K562 (cell line): ENCODE data around the gene OSM. TPM values are rescaled to one million over a fixed set of nuclear protein-coding genes. Genes with fewer than 3 reads are reported as not detected.

ENCODE experiments used
- BRD9 ChIP-seq: fragments of 450-650 bp; IDR thresholded peaks from 2 replicates; pipeline ENCODE4 v1.6.1; 2018; ENCODE audit warnings: low read depth; ENCODE audit not compliant: partially characterized antibody
- CBFB ChIP-seq: sonication (generic); formaldehyde crosslinking; IDR thresholded peaks from 2 replicates; pipeline ENCODE4 v1.4.0; 2020; ENCODE audit warnings: mild to moderate bottlenecking, missing genetic modification reagents
- CEBPG ChIP-seq, 3 experiments: fragments of 200-800 bp in 1 of 3; sonication (Bioruptor generic) in 1 of 3; sonication (generic) in 1 of 3; formaldehyde crosslinking in 1 of 3; IDR thresholded peaks in 2 of 3; conservative IDR thresholded peaks in 1 of 3; 2 replicates each; pipeline versions ENCODE4 v1.6.1 to v1.8.0; 2016 to 2022; ENCODE audit warnings: missing compliant biosample characterization in 2 of 3, missing genetic modification characterization in 2 of 3, mild to moderate bottlenecking in 1 of 3, missing genetic modification reagents in 1 of 3
- ETV6 ChIP-seq, 3 experiments: fragments of 150-350 bp in 1 of 3; sonication (generic) in 1 of 3; formaldehyde crosslinking in 1 of 3; IDR thresholded peaks; 2 replicates each; pipeline versions ENCODE4 v1.6.1 to v1.8.0; 2014 to 2022; ENCODE audit warnings: borderline replicate concordance in 2 of 3, low read depth in 2 of 3, antibody characterized with exemption in 1 of 3, low read length in 1 of 3, mild to moderate bottlenecking in 1 of 3, missing genetic modification reagents in 1 of 3
- KDM2B ChIP-seq: fragments of 250-450 bp; sonication (Bioruptor Pico); IDR thresholded peaks from 2 replicates; pipeline ENCODE4 v1.8.0; 2021; ENCODE audit warnings: mild to moderate bottlenecking, moderate library complexity
- PKNOX1 ChIP-seq: fragments of 450-650 bp; IDR thresholded peaks from 2 replicates; pipeline ENCODE4 v1.6.1; 2016
- PPARD ChIP-seq: fragments of 250-450 bp; sonication (Bioruptor Pico); IDR thresholded peaks from 2 replicates; pipeline ENCODE4 v1.8.0; 2022; ENCODE audit warnings: inconsistent platforms, mild to moderate bottlenecking, moderate library complexity
- SRF ChIP-seq, 2 experiments: fragments of 250-450, 450-650 bp in 1 of 2; sonication (Bioruptor Pico) in 1 of 2; sonication (generic) in 1 of 2; formaldehyde crosslinking; IDR thresholded peaks; 2 replicates each; pipeline versions ENCODE4 v1.5.0 to v1.5.1; 2020 to 2022; ENCODE audit warnings: mild to moderate bottlenecking in 1 of 2, missing genetic modification reagents in 1 of 2
- TAL1 ChIP-seq: fragments of 450-650 bp; IDR thresholded peaks from 2 replicates; pipeline ENCODE4 v1.6.1; 2016; ENCODE audit warnings: mild to moderate bottlenecking
- TBP ChIP-seq: optimal IDR thresholded peaks from 2 replicates; pipeline ENCODE3; 2011; ENCODE audit warnings: low read depth, low read length, improper control_type of control experiment
- ZNF184 ChIP-seq: sonication (generic); formaldehyde crosslinking; IDR thresholded peaks from 2 replicates; pipeline ENCODE4 v1.5.0; 2020; ENCODE audit warnings: missing genetic modification reagents
- ZNF217 ChIP-seq: sonication (generic); formaldehyde crosslinking; IDR thresholded peaks from 2 replicates; pipeline ENCODE4 v1.8.0; 2022; ENCODE audit warnings: mild to moderate bottlenecking, missing genetic modification reagents
- ZNF431 ChIP-seq: sonication (generic); formaldehyde crosslinking; IDR thresholded peaks from 2 replicates; pipeline ENCODE4 v1.8.0; 2022; ENCODE audit warnings: mild to moderate bottlenecking, missing genetic modification reagents
- ZNF79 ChIP-seq: fragments of 250-450 bp; sonication (Bioruptor Pico); IDR thresholded peaks from 2 replicates; pipeline ENCODE4 v1.4.0; 2020; ENCODE audit warnings: low read depth, mild to moderate bottlenecking, moderate library complexity
- polyA plus RNA-seq, 8 experiments: library from polyadenylated mRNA; depleted of rRNA in 4 of 8; stranded (reverse) in 5 of 8; unstranded in 3 of 8; fragments of >200 nt; fragmentation: Nextera tagmentation in 2 of 8; fragmentation: Illumina TruSeq in 1 of 8; extraction: Ambion mirVana in 2 of 8; extraction: Trizol in 1 of 8; gene quantifications; 2 replicates each; pipeline versions ENCODE4 v1.2.1 to v1.2.3, GENCODE V29; 2011 to 2014; ENCODE audit warnings: inconsistent platforms in 1 of 8, missing spikeins in 1 of 8
- total RNA-seq, 7 experiments: library from RNA; depleted of rRNA in 6 of 7; stranded (reverse); fragments of >200 nt in 6 of 7; fragmentation: Illumina TruSeq in 2 of 7; extraction: Trizol in 2 of 7; gene quantifications; 2 replicates each; pipeline versions ENCODE4 v1.2.1 to v1.2.3, GENCODE V29; 2011 to 2021; ENCODE audit warnings: low replicate concordance in 1 of 7
- TF ChIP-seq, protein P1 (sequence below): fragments of 450-650 bp; IDR thresholded peaks from 2 replicates; pipeline ENCODE4 v1.6.1; 2018; ENCODE audit not compliant: partially characterized antibody
- TF ChIP-seq, protein P2 (sequence below), 2 experiments: fragments of 450-650 bp; conservative IDR thresholded peaks; 2 replicates each; pipeline ENCODE4 v1.6.1; 2017; ENCODE audit warnings: mild to moderate bottlenecking in 2 of 2, moderate library complexity in 2 of 2
- TF ChIP-seq, protein P3 (sequence below): fragments of 250-450 bp; sonication (Bioruptor Pico); IDR thresholded peaks from 2 replicates; pipeline ENCODE4 v1.5.0; 2020; ENCODE audit warnings: mild to moderate bottlenecking, borderline replicate concordance

OSM gene
- total and polyA plus RNA-seq, 9 of the 15 experiments (the other 6 are each of a cell fraction or from before 2014, with no cell fraction given): 0.22 TPM; not detected in 8

DNA sequence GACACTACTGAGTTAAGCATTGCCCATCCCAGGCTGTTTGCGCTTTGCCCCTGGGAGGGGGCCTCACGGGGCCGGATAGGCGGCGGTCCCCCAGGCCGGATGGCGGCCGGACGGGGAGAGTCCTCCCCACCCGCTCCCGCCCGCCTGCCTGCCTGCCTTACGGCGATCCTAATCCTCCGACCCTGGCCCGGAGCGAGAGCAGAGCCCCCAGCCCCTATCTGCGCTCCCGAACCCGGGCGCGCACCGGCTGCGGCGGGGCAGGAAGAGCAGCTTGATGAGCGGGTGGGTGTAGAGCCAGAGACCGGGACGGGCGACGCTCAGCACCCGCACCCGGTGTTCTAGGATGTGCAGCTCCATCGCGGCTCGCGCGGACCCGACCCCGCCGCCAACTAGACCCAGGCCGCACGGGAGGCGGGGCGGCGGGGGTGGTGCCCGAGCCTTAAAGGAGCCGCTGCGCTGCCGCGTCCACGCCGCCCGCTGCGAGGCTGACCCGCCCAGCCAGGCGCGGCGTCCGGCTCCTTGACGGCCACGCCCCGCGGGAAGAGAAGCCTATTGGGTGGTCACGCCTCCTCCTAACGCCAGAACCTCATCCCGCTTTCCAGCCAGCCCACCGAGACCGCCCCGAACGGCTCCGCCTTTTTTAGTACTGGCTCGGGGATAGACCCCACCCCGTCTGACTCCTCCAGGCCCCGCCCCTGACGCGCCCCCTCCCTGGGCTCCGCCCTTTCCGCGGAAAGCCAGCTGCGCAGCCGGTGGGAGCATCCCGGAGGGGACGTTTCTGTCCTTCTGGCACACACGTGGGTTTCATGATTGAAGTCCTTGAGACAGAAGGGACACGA is 22.7 kb upstream of the OSM start, which contains the start of gene CASTOR1 (continued):
- TF ChIP-seq, protein P1, sequence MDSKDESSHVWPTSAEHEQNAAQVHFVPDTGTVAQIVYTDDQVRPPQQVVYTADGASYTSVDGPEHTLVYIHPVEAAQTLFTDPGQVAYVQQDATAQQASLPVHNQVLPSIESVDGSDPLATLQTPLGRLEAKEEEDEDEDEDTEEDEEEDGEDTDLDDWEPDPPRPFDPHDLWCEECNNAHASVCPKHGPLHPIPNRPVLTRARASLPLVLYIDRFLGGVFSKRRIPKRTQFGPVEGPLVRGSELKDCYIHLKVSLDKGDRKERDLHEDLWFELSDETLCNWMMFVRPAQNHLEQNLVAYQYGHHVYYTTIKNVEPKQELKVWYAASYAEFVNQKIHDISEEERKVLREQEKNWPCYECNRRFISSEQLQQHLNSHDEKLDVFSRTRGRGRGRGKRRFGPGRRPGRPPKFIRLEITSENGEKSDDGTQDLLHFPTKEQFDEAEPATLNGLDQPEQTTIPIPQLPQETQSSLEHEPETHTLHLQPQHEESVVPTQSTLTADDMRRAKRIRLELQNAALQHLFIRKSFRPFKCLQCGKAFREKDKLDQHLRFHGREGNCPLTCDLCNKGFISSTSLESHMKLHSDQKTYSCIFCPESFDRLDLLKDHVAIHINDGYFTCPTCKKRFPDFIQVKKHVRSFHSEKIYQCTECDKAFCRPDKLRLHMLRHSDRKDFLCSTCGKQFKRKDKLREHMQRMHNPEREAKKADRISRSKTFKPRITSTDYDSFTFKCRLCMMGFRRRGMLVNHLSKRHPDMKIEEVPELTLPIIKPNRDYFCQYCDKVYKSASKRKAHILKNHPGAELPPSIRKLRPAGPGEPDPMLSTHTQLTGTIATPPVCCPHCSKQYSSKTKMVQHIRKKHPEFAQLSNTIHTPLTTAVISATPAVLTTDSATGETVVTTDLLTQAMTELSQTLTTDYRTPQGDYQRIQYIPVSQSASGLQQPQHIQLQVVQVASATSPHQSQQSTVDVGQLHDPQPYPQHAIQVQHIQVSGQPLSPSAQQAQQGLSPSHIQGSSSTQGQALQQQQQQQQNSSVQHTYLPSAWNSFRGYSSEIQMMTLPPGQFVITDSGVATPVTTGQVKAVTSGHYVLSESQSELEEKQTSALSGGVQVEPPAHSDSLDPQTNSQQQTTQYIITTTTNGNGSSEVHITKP: no peak
- TF ChIP-seq KDM2B (CRISPR knock-in tag): peak; percentile 72; the same call in 1 of the 2 replicates
- no peak for TF ChIP-seq CBFB
- TF ChIP-seq, protein P2, sequence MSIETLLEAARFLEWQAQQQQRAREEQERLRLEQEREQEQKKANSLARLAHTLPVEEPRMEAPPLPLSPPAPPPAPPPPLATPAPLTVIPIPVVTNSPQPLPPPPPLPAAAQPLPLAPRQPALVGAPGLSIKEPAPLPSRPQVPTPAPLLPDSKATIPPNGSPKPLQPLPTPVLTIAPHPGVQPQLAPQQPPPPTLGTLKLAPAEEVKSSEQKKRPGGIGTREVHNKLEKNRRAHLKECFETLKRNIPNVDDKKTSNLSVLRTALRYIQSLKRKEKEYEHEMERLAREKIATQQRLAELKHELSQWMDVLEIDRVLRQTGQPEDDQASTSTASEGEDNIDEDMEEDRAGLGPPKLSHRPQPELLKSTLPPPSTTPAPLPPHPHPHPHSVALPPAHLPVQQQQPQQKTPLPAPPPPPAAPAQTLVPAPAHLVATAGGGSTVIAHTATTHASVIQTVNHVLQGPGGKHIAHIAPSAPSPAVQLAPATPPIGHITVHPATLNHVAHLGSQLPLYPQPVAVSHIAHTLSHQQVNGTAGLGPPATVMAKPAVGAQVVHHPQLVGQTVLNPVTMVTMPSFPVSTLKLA (conservative IDR thresholded peaks at IDR 0.05): peak; percentile 40 to 57; a peak in 2 of 4 replicates
- TF ChIP-seq ZNF184: no peak
- no peak; a peak in 1 of 4 replicates for TF ChIP-seq SRF (CRISPR knock-in tag; IDR thresholded peaks at IDR 0.05)
- TF ChIP-seq TBP: peak; percentile 33
- TF ChIP-seq PPARD (CRISPR knock-in tag): no peak
- TF ChIP-seq, protein P3, sequence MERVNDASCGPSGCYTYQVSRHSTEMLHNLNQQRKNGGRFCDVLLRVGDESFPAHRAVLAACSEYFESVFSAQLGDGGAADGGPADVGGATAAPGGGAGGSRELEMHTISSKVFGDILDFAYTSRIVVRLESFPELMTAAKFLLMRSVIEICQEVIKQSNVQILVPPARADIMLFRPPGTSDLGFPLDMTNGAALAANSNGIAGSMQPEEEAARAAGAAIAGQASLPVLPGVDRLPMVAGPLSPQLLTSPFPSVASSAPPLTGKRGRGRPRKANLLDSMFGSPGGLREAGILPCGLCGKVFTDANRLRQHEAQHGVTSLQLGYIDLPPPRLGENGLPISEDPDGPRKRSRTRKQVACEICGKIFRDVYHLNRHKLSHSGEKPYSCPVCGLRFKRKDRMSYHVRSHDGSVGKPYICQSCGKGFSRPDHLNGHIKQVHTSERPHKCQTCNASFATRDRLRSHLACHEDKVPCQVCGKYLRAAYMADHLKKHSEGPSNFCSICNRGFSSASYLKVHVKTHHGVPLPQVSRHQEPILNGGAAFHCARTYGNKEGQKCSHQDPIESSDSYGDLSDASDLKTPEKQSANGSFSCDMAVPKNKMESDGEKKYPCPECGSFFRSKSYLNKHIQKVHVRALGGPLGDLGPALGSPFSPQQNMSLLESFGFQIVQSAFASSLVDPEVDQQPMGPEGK (CRISPR knock-in tag): no peak
- no peak for TF ChIP-seq ETV6 (IDR thresholded peaks at IDR 0.05; ENCODE audit: borderline replicate concordance in 1 of 2, low read depth in 2 of 2, low read length in 1 of 2)
- TF ChIP-seq ETV6 (CRISPR knock-in tag; IDR thresholded peaks at IDR 0.05; ENCODE audit: borderline replicate concordance): no peak
- TF ChIP-seq CEBPG (CRISPR knock-in tag; IDR thresholded peaks at IDR 0.05): no peak
- no peak for TF ChIP-seq CEBPG (tag; conservative IDR thresholded peaks at IDR 0.05 in 1 of 2, IDR thresholded peaks at IDR 0.05 in 1 of 2)
- no peak for TF ChIP-seq ZNF217 (CRISPR knock-in tag)
- TF ChIP-seq ZNF79 (CRISPR knock-in tag): no peak
- no peak for TF ChIP-seq BRD9
- TF ChIP-seq PKNOX1: no peak
- no peak for TF ChIP-seq ZNF431 (CRISPR knock-in tag)
- TF ChIP-seq TAL1: no peak
